H9 (cell line): ENCODE data around the gene NCAM2. TPM values are rescaled to one million over a fixed set of nuclear protein-coding genes. Genes with fewer than 3 reads are reported as not detected.

Experiments used
- DNase-seq: peaks from one replicate; pipeline ENCODE4 v3.0.0-alpha.2; 2017
- H2AFZ ChIP-seq: one replicate; pipeline ENCODE4 v1.6.1; 2013; ENCODE audit warnings: mild to moderate bottlenecking, low read length, control low read depth, moderate library complexity
- H2AK5ac ChIP-seq: 2 replicates; pipeline ENCODE4 v1.6.1; 2013; ENCODE audit warnings: low read length, control low read depth, mixed read lengths; ENCODE audit not compliant: insufficient read length
- H2BK120ac ChIP-seq: one replicate; pipeline ENCODE4 v1.6.1; 2013; ENCODE audit warnings: low read depth, mild to moderate bottlenecking, low read length, control low read depth, inconsistent platforms; ENCODE audit not compliant: poor library complexity, severe bottlenecking
- H2BK12ac ChIP-seq: 2 replicates; pipeline ENCODE4 v1.6.1; 2013; ENCODE audit warnings: low read length, control low read depth, mixed read lengths, low read depth; ENCODE audit not compliant: insufficient read length
- H2BK15ac ChIP-seq: 2 replicates; pipeline ENCODE4 v1.6.1; 2013; ENCODE audit warnings: low read depth, low read length, control low read depth
- H2BK20ac ChIP-seq: one replicate; pipeline ENCODE4 v1.6.1; 2013; ENCODE audit warnings: low read depth, mild to moderate bottlenecking, low read length, control low read depth, inconsistent platforms; ENCODE audit not compliant: poor library complexity, severe bottlenecking
- H2BK5ac ChIP-seq: 2 replicates; pipeline ENCODE4 v1.6.1; 2013; ENCODE audit warnings: low read length, control low read depth, mixed read lengths; ENCODE audit not compliant: insufficient read length
- H3K14ac ChIP-seq: 2 replicates; pipeline ENCODE4 v1.6.1; 2013; ENCODE audit warnings: low read length, control low read depth; ENCODE audit not compliant: insufficient read depth
- H3K18ac ChIP-seq: 2 replicates; pipeline ENCODE4 v1.6.1; 2013; ENCODE audit warnings: low read depth, mild to moderate bottlenecking, mixed read lengths, low read length, control low read depth; ENCODE audit not compliant: insufficient read length
- H3K23ac ChIP-seq: 2 replicates; pipeline ENCODE4 v1.6.1; 2013; ENCODE audit warnings: low read length, control low read depth, mixed read lengths, low read depth; ENCODE audit not compliant: insufficient read length
- H3K23me2 ChIP-seq: 2 replicates; pipeline ENCODE4 v1.6.1; 2013; ENCODE audit warnings: low read depth, mild to moderate bottlenecking, mixed read lengths, low read length, control low read depth; ENCODE audit not compliant: insufficient read length, poor library complexity, severe bottlenecking
- H3K27ac ChIP-seq: 2 replicates; pipeline ENCODE4 v1.5.1; 2013; ENCODE audit warnings: low read length, control low read depth, mixed read lengths, low read depth; ENCODE audit not compliant: insufficient read length
- H3K27me3 ChIP-seq: 2 replicates; pipeline ENCODE4 v1.6.1; 2013; ENCODE audit warnings: low read length, control low read depth, inconsistent platforms; ENCODE audit not compliant: insufficient read depth
- H3K4ac ChIP-seq: 2 replicates; pipeline ENCODE4 v1.6.1; 2013; ENCODE audit warnings: low read depth, mild to moderate bottlenecking, control low read depth, inconsistent platforms, low read length, moderate library complexity
- H3K4me1 ChIP-seq: 2 replicates; pipeline ENCODE4 v1.6.1; 2013; ENCODE audit warnings: low read length, control low read depth, inconsistent platforms; ENCODE audit not compliant: insufficient read depth
- H3K4me2 ChIP-seq: 2 replicates; pipeline ENCODE4 v1.6.1; 2013; ENCODE audit warnings: low read length, control low read depth, mixed read lengths; ENCODE audit not compliant: insufficient read length, insufficient read depth
- H3K56ac ChIP-seq: 2 replicates; pipeline ENCODE4 v1.6.1; 2013; ENCODE audit warnings: low read depth, mild to moderate bottlenecking, mixed read lengths, low read length, control low read depth; ENCODE audit not compliant: insufficient read length
- H3K79me1 ChIP-seq: 2 replicates; pipeline ENCODE4 v1.6.1; 2013; ENCODE audit warnings: low read depth, mild to moderate bottlenecking, moderate library complexity, low read length, control low read depth, inconsistent platforms; ENCODE audit not compliant: insufficient read depth, poor library complexity, severe bottlenecking
- H3K79me2 ChIP-seq: 2 replicates; pipeline ENCODE4 v1.6.1; 2013; ENCODE audit warnings: low read length, control low read depth, inconsistent platforms; ENCODE audit not compliant: insufficient read depth
- H3K9ac ChIP-seq: 2 replicates; pipeline ENCODE4 v1.6.1; 2013; ENCODE audit warnings: low read length, control low read depth, mixed read lengths; ENCODE audit not compliant: insufficient read length; ENCODE audit errors: extremely low read depth
- H3K9me3 ChIP-seq: one replicate; pipeline ENCODE4 v1.6.1; 2013; ENCODE audit warnings: low read depth, low read length, inconsistent platforms; ENCODE audit not compliant: control insufficient read depth
- H3T11ph ChIP-seq: one replicate; pipeline ENCODE4 v1.6.1; 2013; ENCODE audit warnings: mild to moderate bottlenecking, low read length, control low read depth, inconsistent platforms
- H4K20me1 ChIP-seq: one replicate; pipeline ENCODE4 v1.6.1; 2013; ENCODE audit not compliant: control insufficient read depth, insufficient read length, insufficient read depth
- H4K5ac ChIP-seq: 2 replicates; pipeline ENCODE4 v1.6.1; 2013; ENCODE audit warnings: low read depth, mild to moderate bottlenecking, mixed read lengths, low read length, control low read depth; ENCODE audit not compliant: insufficient read length
- H4K8ac ChIP-seq: replicated peaks from 2 replicates; pipeline ENCODE4 v1.6.1; 2013; ENCODE audit warnings: low read length, control low read depth, mixed read lengths, low read depth; ENCODE audit not compliant: insufficient read length
- H4K91ac ChIP-seq: 2 replicates; pipeline ENCODE4 v1.6.1; 2013; ENCODE audit warnings: low read depth, mild to moderate bottlenecking, moderate library complexity, mixed read lengths, low read length, control low read depth; ENCODE audit not compliant: insufficient read length
- H3K27ac Mint-ChIP-seq, 3 experiments: 2 replicates in 2 of 3; 3 replicates in 1 of 3; pipeline ENCODE4 v1.8.0; 2020 to 2021; ENCODE audit warnings: mixed read lengths in 3 of 3, mild to moderate bottlenecking in 1 of 3, moderate library complexity in 1 of 3
- H3K27me3 Mint-ChIP-seq: 2 replicates; pipeline ENCODE4 v1.8.0; 2021; ENCODE audit warnings: low read depth, mild to moderate bottlenecking, moderate library complexity, mixed read lengths
- H3K36me3 Mint-ChIP-seq, 3 experiments: 2 replicates in 2 of 3; 3 replicates in 1 of 3; pipeline ENCODE4 v1.8.0; 2020 to 2021; ENCODE audit warnings: low read depth in 3 of 3, mixed read lengths in 3 of 3; ENCODE audit not compliant: insufficient read depth in 1 of 3
- H3K4me1 Mint-ChIP-seq, 2 experiments: 2 replicates each; pipeline ENCODE4 v1.8.0; 2020; ENCODE audit warnings: mixed read lengths in 2 of 2
- H3K4me3 Mint-ChIP-seq, 2 experiments: 2 replicates in 1 of 2; 3 replicates in 1 of 2; pipeline ENCODE4 v1.8.0; 2020 to 2021; ENCODE audit warnings: mild to moderate bottlenecking in 2 of 2, mixed read lengths in 2 of 2, moderate library complexity in 1 of 2
- H3K9me3 Mint-ChIP-seq, 2 experiments: 2 replicates in 1 of 2; 3 replicates in 1 of 2; pipeline ENCODE4 v1.8.0; 2020; ENCODE audit warnings: mild to moderate bottlenecking in 2 of 2, mixed read lengths in 2 of 2, moderate library complexity in 1 of 2
- whole genome bisulfite sequencing: extraction: QIAGEN DNeasy Blood & Tissue Kit; methylation state at CpG from one replicate; pipeline ENCODE4 v1.1.7; 2013; ENCODE audit warnings: missing lambda C conversion rate, low lambda C conversion rate, mixed read lengths; ENCODE audit not compliant: insufficient read length; ENCODE audit errors: extremely low coverage; 5-methylcytosine and 5-hydroxymethylcytosine counted together
- total RNA-seq: library from RNA; stranded (reverse); gene quantifications from 2 replicates; pipeline ENCODE4 v1.2.1, GENCODE V29; 2021
- TF ChIP-seq, protein P1 (sequence below): fragments of 200-600 bp; sonication (generic); conservative IDR thresholded peaks from 3 replicates; pipeline ENCODE4 v1.8.0; 2021; ENCODE audit warnings: antibody characterized with exemption, mild to moderate bottlenecking

Gene NCAM2
- total RNA-seq, 1 experiment from 2014 or later, result 2.2 TPM

GRCh38 chr21:21236996-21237395 lies 238.8 kb downstream of the NCAM2 start:
- no peaks in the 10 kb centered on the region for H3K9me3 Mint-ChIP-seq
- H3K4me1 Mint-ChIP-seq, result no peaks in the 10 kb centered on the region
- no peak overlapping the region for H3K4me2 ChIP-seq
- no peak overlapping the region for H3K9ac ChIP-seq
- H2BK120ac ChIP-seq, result no peak overlapping the region
- no peaks in the 10 kb centered on the region for H3K27me3 ChIP-seq
- H2BK12ac ChIP-seq, result no peak overlapping the region
- no peak overlapping the region for H3K23ac ChIP-seq
- no peaks in the 10 kb centered on the region for H3K4me1 ChIP-seq
- H2BK5ac ChIP-seq, result no peak overlapping the region
- H2BK15ac ChIP-seq, result no peak overlapping the region
- TF ChIP-seq, protein P1, sequence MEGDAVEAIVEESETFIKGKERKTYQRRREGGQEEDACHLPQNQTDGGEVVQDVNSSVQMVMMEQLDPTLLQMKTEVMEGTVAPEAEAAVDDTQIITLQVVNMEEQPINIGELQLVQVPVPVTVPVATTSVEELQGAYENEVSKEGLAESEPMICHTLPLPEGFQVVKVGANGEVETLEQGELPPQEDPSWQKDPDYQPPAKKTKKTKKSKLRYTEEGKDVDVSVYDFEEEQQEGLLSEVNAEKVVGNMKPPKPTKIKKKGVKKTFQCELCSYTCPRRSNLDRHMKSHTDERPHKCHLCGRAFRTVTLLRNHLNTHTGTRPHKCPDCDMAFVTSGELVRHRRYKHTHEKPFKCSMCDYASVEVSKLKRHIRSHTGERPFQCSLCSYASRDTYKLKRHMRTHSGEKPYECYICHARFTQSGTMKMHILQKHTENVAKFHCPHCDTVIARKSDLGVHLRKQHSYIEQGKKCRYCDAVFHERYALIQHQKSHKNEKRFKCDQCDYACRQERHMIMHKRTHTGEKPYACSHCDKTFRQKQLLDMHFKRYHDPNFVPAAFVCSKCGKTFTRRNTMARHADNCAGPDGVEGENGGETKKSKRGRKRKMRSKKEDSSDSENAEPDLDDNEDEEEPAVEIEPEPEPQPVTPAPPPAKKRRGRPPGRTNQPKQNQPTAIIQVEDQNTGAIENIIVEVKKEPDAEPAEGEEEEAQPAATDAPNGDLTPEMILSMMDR, result no peak
- H2AFZ ChIP-seq, result no peak overlapping the region
- H4K5ac ChIP-seq, result no peak overlapping the region
- H3K4ac ChIP-seq, result no peak overlapping the region
- H3K79me1 ChIP-seq, result no peaks in the 10 kb centered on the region
- no CpG with 5 or more reads among the region's 3 CpGs for WGBS
- H4K20me1 ChIP-seq, result no peaks in the 10 kb centered on the region
- no peak overlapping the region for H2BK20ac ChIP-seq
- no peaks in the 10 kb centered on the region for H3K36me3 Mint-ChIP-seq
- H3T11ph ChIP-seq, result no peak overlapping the region
- no peak overlapping the region for H3K4me3 Mint-ChIP-seq
- H3K79me2 ChIP-seq, result no peaks in the 10 kb centered on the region
- H4K8ac ChIP-seq, result no peak overlapping the region
- H3K9me3 ChIP-seq, result no peaks in the 10 kb centered on the region
- no peaks in the 10 kb centered on the region for H3K23me2 ChIP-seq
- H3K27ac Mint-ChIP-seq, result no peak overlapping the region
- no peaks in the 10 kb centered on the region for H3K27me3 Mint-ChIP-seq
- H3K27ac ChIP-seq, result no peak overlapping the region
- H3K18ac ChIP-seq, result no peak overlapping the region
- no peak overlapping the region for H3K14ac ChIP-seq
- no peak overlapping the region for H4K91ac ChIP-seq
- H2AK5ac ChIP-seq, result no peak overlapping the region
- no peak overlapping the region for H3K56ac ChIP-seq
- no peak for DNase-seq
